ENCODE measurements around the gene PPP2R1A.

GRCh38 chr19:52277471-52277870 lies 87.6 kb downstream of the PPP2R1A start:
- TF ChIP-seq CTCF (IDR thresholded peaks at IDR 0.05; ENCODE audit: low read length) (no peak), EZH2phosphoT487 (IDR thresholded peaks at IDR 0.05; ENCODE audit: low read length) (no peak)
